Upper lobe of right lung (tissue), 1 donor: ENCODE data around the gene F13B. TPM values are rescaled to one million over a fixed set of nuclear protein-coding genes. Genes with fewer than 3 reads are reported as not detected.
"Not testable (repeated sequence)": the region's sequence is repeated elsewhere in the genome, so short reads cannot be mapped to it uniquely, and the experiment has no call there.

Experiments used
- ATAC-seq: fragments of 200-7000 bp; cut with Tn5 transposase; one replicate; pipeline ENCODE4 v1.9.1; 2020; ENCODE audit warnings: mild to moderate bottlenecking, moderate library complexity
- DNase-seq: peaks from one replicate; pipeline ENCODE4 v3.0.0-alpha.2; 2020
- H3K27ac ChIP-seq: fragments of 200-600 bp; one replicate; pipeline ENCODE4 v1.8.0; 2022
- H3K27me3 ChIP-seq: fragments of 200-600 bp; one replicate; pipeline ENCODE4 v1.8.0; 2022; ENCODE audit warnings: mild to moderate bottlenecking
- H3K36me3 ChIP-seq: fragments of 200-600 bp; one replicate; pipeline ENCODE4 v1.8.0; 2022
- H3K4me1 ChIP-seq: fragments of 200-600 bp; one replicate; pipeline ENCODE4 v1.8.0; 2022
- H3K4me3 ChIP-seq: fragments of 200-600 bp; one replicate; pipeline ENCODE4 v1.8.0; 2022; ENCODE audit warnings: mild to moderate bottlenecking
- H3K9me3 ChIP-seq: fragments of 200-600 bp; one replicate; pipeline ENCODE4 v1.8.0; 2022
- CTCF ChIP-seq: fragments of 200-600 bp; IDR thresholded peaks from one replicate; pipeline ENCODE4 v1.8.0; 2022; ENCODE audit warnings: antibody characterized with exemption
- intact Hi-C: fragments of 100-400 bp; cut with DNase I; formaldehyde crosslinking; loops from one replicate; pipeline ENCODE4 v1.11.0; 2022
- total RNA-seq: library from RNA; stranded (reverse); fragmentation: NEBNext Ultra II Directional; extraction: Animal tissue kit (Norgen Biotek cat#: 25700); gene quantifications from one replicate; pipeline ENCODE4 v1.2.1, GENCODE V29; 2021
- donor health status: DM: no; HTN: yes; CAD: no; lungs with severe emphysema.

F13B gene
- total RNA-seq, 1 donor from 2014 or later, result not detected

DNA sequence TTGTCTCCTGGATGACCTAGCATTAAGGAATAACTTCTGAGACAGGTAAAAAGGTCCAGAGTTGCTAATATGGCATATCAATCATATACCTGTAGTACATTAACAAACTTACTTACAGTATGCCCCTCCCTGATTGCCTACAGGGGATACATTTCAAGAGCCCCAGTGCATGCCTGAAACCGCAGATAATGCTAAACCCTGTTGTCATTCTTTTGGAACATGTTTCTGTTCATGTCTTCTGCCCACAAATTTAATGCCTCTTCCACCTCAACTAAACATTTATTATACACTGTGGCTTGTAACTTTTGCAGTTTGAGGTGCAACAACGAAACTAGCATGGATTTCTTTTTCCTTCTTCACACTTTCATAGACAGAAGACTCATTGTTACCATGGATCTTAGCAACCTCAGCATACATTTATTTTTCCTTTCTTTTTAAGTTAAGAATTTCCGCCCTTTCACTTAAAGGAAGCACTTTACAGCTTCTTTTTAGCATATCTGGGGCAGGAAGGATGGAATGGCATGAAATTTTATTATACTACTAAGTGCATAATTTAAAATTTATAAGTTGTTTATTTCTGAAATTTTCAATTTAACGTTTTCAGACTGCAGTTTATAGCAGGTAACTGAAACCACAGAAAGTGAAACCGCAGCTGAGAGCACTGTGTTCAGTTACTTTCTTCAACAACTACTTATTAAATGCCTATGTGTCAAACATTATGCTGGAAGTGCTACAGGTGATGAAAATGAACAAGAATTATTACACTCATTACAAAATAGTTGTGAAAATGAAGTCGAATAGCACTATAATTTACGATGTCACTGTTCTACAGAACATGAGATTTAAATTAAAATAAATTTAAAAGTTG, 25.3 kb downstream of the F13B start:
- DNase-seq (no peak), ATAC-seq (no peak)
- Histone ChIP-seq H3K9me3 (no peaks in the 10 kb centered on the region), H3K27ac (no peak overlapping the region), H3K27me3 (no peaks in the 10 kb centered on the region), H3K4me1 (no peaks in the 10 kb centered on the region), H3K36me3 (no peaks in the 10 kb centered on the region), H3K4me3 (no peak overlapping the region)
- intact Hi-C loops, result no loop called here
- no peak for TF ChIP-seq CTCF

DNA sequence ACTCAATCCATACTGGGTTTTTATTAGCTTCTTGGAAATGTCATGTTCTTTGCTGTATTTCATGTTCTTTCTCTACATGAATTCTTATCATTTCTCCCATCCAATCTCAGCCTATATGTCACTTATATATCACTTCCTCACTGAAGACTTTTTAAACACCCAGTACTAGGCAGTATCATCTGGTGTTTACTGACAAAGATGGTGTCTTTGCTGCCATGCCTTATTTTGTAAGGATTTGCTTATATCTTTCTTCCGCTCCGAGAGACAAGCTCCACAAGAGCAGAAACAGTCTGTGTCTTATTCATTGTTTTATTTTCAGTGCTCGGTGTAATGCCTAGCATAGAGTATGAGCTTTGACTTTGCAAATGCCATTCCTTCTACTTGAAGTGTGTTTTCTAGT, 30.2 kb downstream of the F13B start:
- intact Hi-C loops, result no loop called here
- Histone ChIP-seq H3K27me3 (no peaks in the 10 kb centered on the region), H3K36me3 (no peaks in the 10 kb centered on the region), H3K27ac (no peak overlapping the region), H3K4me3 (no peak overlapping the region), H3K9me3 (no peaks in the 10 kb centered on the region), H3K4me1 (no peaks in the 10 kb centered on the region)
- ATAC-seq (no peak), DNase-seq (no peak)
- TF ChIP-seq CTCF, result no peak

- H3K36me3 ChIP-seq, ATAC-seq, H3K9me3 ChIP-seq, intact Hi-C loops, DNase-seq, H3K4me1 ChIP-seq, H3K27me3 ChIP-seq, H3K4me3 ChIP-seq, H3K27ac ChIP-seq: not testable (repeated sequence)
Measured at GRCh38 chr1:197034631-197035339, 32.3 kb downstream of the F13B start.

DNA sequence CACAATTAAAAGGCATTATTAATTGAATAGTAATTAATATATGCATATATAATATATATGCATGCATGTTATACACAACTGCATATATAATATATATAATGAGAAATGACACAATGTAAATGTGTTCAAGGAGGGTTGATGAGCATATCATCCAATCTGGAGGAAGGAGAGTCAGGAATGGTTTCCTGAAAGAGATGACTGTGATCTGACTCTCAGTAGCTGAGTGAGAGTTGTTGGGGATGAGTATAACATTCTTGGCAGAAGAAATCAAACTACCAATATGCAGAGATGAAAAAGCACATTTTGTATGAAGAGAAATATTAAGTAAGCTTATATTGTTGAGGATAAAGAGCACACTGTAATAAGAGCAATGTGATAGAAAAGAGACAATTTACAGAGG, 37.3 kb downstream of the F13B start:
- H3K27me3 ChIP-seq, result no peaks in the 10 kb centered on the region
- H3K36me3 ChIP-seq, result no peaks in the 10 kb centered on the region
- no peak overlapping the region for H3K27ac ChIP-seq
- DNase-seq (no peak), ATAC-seq (no peak)
- H3K9me3 ChIP-seq, result no peaks in the 10 kb centered on the region
- H3K4me3 ChIP-seq, result no peak overlapping the region
- intact Hi-C loops, result no loop called here
- no peak for TF ChIP-seq CTCF
- H3K4me1 ChIP-seq, result no peaks in the 10 kb centered on the region

DNA sequence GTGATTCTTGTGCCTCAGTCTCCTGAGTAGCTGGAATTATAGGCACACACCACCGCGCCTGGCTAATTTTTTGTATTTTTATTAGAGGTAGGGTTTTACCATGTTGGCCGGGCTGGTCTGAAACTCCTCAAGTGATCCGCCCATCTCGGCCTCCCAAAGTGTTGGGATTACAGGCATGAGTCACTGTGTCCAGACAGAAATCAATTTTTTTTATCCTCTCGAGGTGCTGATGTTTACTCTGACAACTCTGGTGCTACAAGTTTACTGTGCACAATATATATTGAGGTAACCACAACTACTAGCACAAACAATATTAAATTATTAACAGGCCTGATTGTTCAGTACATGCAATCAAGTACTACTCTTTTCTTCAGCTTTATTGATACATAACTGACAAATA, 39.7 kb downstream of the F13B start:
- Histone ChIP-seq H3K4me3 (no peak overlapping the region), H3K4me1 (no peaks in the 10 kb centered on the region), H3K27me3 (no peaks in the 10 kb centered on the region), H3K36me3 (no peaks in the 10 kb centered on the region), H3K27ac (no peak overlapping the region), H3K9me3 (no peaks in the 10 kb centered on the region)
- TF ChIP-seq CTCF, result no peak
- intact Hi-C loops, result no loop called here
- ATAC-seq (no peak), DNase-seq (no peak)

DNA sequence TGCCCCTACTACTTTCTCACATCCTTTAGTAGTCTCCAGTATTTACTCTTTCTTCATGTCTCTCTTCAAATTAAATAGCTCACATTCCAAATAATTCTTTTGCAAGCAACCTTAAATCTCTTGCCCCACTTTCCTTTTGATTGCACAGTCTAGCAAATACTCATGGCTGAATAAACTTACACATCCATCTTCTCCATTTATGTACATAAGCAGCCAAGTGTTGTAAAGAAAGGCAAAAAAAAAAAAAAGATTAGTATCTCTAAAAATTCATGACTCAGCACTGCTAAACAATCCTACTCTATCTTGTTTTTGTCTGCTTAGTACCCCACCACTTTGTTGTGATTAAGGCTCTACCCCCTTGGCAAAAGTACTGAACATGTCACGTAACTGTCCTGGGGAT, 42.6 kb downstream of the F13B start:
- no peaks in the 10 kb centered on the region for H3K36me3 ChIP-seq
- H3K9me3 ChIP-seq, result no peaks in the 10 kb centered on the region
- no peak overlapping the region for H3K4me3 ChIP-seq
- no peaks in the 10 kb centered on the region for H3K4me1 ChIP-seq
- no peak overlapping the region for H3K27ac ChIP-seq
- intact Hi-C loops, result no loop called here
- DNase-seq, result no peak
- no peak for TF ChIP-seq CTCF
- ATAC-seq, result no peak
- H3K27me3 ChIP-seq, result no peaks in the 10 kb centered on the region
